Esophagus muscularis mucosa (tissue), 3 donors: ENCODE measurements around the gene DAPK2.

Source experiments
- POLR2A ChIP-seq: fragments of 450-650 bp; IDR thresholded peaks from one replicate; pipeline ENCODE4 v1.6.1; 2017; ENCODE audit warnings: antibody characterized with exemption, moderate library complexity, mild to moderate bottlenecking, low read depth
- TF ChIP-seq, protein P1 (sequence below), 3 experiments: fragments of 200-600 bp in 2 of 3; fragments of 450-650 bp in 1 of 3; sonication (generic) in 2 of 3; IDR thresholded peaks; one replicate each; pipeline ENCODE4 v1.5.1; 2017 to 2019; ENCODE audit warnings: antibody characterized with exemption in 3 of 3, mild to moderate bottlenecking in 2 of 3, moderate library complexity in 1 of 3

DNA sequence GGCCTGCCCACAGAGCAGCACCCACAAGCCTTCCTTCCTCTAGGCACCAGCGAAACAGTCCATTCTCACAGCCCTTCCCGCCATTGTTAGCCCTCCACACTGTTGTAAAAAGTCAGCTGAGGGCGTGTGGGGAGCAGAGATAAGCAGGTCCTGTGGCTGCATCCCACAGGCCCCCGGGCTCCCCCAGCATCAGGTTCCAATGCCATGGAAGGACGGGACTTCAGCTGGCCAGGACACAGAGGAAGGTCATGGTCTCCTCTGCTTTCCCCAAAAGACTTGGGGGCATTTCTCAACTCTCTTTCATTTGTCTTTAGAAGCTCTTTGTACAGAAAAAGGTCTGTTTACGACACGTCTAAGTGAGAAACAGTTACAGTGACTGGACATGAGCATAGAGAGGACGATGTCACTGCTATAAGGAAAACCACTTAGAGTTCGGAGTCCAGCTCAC lies 127.4 kb downstream of the DAPK2 start:
- TF ChIP-seq POLR2A = no peak
- TF ChIP-seq, protein P1, sequence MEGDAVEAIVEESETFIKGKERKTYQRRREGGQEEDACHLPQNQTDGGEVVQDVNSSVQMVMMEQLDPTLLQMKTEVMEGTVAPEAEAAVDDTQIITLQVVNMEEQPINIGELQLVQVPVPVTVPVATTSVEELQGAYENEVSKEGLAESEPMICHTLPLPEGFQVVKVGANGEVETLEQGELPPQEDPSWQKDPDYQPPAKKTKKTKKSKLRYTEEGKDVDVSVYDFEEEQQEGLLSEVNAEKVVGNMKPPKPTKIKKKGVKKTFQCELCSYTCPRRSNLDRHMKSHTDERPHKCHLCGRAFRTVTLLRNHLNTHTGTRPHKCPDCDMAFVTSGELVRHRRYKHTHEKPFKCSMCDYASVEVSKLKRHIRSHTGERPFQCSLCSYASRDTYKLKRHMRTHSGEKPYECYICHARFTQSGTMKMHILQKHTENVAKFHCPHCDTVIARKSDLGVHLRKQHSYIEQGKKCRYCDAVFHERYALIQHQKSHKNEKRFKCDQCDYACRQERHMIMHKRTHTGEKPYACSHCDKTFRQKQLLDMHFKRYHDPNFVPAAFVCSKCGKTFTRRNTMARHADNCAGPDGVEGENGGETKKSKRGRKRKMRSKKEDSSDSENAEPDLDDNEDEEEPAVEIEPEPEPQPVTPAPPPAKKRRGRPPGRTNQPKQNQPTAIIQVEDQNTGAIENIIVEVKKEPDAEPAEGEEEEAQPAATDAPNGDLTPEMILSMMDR (IDR thresholded peaks at IDR 0.05) = no peak
